HG02973 (cell line): Measurements from ENCODE around the gene CDH19.
"Not testable (repeated sequence)": the region's sequence is repeated elsewhere in the genome, so short reads cannot be mapped to it uniquely, and the experiment has no call there.

Source experiments
- ATAC-seq: cut with Tn5 transposase; IDR thresholded peaks from one replicate; pipeline ENCODE4 v1.9.1; 2021; ENCODE audit warnings: moderate library complexity; ENCODE audit not compliant: unreplicated experiment

The CDH19 gene

DNA sequence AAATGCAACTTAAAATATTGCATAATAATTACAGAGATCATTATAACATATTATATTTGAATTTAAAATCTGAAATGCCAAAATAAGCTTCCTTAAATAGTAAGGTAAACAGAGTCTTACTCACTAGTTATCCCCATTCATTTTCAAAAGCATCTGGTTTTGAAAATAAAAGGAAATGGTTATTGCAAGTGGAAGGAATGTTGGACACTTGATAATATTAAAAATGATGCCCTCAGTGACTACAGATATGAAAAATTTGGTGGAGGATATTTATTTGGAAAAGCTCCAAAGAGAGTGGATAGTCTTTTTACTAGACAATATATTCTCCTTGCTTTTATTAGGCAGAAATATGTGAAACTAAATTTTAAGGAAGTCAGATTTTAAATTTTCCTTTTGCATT is 39.7 kb downstream of the CDH19 start:
- ATAC-seq = no peak

DNA sequence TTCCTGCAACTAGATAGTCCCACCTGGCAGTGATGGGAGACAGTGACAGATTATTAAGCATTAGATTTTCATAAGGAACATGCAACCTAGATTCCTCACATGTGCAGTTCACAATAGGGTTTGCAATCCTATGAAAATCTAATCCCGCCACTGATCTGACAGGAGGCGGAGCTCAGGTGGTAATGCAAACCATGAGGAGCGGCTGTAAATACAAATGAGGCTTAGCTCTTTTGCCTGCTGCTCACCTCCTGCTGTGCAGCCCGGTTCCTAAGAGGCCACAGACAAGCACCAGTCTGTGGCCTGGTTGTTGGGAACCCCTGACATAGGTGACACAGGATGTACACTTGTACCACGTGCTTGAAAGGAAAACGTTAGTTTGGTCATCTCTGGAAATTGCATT is 41.6 kb downstream of the CDH19 start:
- no peak for ATAC-seq

DNA sequence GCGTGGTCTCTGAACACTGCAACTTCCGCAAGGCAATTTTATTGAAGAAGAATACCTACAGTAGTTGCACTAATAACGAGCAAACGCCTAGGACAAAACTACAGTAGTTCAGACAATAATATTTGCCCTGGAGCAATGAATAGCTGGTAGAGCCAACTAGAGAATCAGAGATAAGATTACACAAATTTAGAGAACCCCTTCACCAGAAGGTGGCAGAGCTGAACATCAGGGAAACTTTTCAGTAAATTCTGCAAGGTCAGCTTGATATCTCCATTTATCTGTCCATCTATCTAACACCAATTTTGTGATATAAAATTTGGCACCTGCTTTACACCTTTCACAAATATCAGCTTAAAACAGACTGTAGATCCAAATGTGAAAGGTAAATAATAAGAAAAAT is 43.8 kb downstream of the CDH19 start:
- ATAC-seq = no peak

DNA sequence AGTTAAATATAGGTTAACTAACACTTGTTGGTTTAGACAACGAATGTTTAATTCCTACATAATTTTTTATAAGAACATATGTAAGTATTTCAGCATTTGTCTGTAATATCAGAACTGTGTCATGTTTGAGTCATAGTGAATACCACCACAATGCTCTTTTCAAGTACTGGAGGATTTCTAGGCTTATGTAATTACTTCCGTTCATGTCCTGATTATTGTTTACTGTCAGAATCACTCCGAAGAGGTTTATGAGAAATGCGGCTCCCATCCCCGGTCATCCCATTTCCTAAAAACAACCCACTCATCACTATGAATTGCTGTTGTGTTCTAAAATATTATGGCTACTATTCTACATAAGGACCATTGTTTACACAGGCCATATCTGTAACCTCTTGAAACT is 45.1 kb downstream of the CDH19 start:
- ATAC-seq = no peak

DNA sequence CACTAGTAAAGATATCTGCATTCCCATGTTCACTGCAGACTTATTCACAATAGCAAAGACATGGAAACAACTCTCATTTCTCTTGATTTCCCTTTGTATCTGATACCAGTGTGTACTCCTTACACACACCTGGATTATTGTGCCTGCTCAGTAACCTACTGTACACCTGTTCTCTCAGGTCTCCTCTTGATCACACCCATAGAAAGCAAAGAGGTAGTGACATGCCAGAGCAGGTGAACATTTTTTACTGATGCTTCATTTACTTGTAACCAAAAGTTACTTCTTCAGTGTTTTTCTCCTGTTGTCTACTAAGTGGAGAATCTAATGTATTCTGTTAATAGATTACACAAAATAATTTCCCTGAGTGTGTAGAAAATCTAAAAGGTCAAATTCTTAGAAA is 46.8 kb downstream of the CDH19 start:
- no peak for ATAC-seq

DNA sequence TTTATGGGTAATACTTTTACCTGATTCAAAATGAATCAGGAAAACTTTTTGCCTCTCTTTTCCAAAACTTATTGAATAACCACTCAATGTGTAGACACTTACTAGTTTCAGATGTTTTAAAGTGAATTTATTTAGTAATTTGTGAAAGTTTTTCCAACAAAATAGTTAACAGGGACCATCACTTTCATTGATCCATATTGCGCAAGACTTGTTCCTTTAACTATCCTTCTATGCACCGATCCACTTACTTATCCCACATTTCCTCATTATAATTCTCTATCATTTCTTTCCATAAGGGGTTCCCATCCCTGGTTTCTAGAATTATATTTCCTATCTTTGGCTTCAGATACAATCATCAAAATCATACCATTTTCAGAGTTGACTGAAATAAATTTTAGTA is 48.3 kb downstream of the CDH19 start:
- ATAC-seq = no peak

DNA sequence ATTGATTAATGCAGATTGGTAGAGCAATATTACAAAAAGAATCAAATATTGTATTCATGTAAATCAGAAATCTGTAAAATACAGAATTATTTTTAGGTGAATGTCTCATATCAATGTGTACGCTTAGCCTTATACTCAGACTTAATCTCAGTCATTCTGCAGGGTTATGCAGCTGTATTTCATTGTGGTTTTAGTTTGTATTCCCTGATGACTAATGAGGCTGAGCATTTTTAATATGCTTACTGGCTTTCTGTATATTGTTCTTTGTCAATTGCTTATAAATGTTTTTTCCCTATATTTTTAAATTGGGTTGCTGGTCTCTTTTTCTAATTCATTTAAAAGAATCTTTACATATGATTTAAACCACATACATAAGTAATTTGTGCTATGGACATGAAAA is 50.1 kb downstream of the CDH19 start:
- ATAC-seq = no peak

DNA sequence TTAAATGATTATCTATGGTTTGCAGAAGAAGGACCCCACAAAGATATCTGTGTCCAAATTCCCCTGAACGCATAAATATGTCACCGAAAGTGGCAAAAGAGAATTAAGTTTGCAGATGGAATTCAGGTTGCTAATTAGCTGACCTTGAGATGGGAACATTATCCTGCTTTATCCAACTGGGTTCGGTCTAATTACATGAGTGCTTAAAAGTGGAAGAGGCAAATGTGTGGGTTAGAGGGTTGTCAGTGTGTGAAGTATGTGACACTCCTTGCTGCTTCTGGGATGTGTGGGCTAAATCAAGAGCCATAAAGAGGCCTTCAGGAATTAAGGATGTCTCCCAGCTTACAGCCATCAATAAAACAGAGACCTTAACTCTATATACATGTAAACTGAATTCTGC is 53.5 kb downstream of the CDH19 start:
- no peak for ATAC-seq

DNA sequence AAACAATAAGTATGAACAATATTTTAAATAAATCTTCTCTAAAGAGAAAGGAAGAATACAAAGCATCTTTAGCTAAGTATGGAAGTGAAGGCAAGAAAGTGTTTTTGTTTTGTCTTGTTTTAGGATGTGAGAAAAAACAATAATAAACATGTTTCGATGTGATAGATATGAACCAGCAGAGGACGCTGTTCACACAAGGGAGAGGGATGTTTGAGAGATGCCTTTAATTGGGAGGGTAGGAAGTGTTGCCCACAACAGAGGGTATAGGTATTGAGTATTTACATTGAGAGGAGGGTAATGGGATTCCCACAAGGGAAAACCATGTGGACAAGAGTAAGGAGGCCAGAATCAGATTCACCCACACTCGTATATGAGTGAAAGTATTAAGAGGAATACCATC is 55.1 kb downstream of the CDH19 start:
- ATAC-seq = peak; percentile 52

DNA sequence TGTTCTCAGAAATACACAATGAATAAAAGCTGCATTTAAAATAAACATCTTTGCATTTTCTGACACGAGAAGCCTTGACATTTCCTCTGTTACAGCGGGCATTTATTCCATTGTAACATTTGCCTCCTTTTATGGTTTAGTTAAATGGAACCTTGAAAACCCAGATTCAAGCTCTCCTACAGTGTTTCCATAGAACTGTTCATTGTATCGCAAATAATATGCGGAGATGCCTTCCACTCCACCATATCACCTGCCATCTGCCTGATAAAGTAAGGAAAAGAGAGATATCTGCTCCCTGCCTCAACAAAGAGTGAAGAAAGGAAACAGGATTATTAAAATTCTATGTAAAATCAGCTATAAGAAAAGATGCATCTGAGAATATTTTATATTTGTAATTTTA is 69.8 kb downstream of the CDH19 start:
- no peak for ATAC-seq

DNA sequence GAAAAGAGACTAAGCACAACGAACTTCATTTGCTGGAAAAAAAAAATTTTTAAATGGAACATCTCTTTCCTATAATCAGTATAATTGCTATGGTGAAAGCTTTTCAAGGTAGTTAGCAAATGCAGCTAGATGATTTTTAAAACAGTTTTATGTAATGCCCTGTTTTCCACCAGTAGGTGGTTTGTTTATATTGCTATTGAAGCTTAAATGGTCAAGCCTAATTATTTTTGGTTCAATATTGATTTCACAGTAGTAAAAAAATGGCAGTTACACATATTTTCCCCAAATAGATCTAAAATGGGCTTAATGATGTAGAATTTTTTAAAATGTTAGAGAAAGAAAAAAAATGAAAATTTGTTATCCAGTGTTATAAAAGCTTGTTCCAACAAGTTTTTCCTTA is 70.2 kb downstream of the CDH19 start:
- ATAC-seq = no peak

DNA sequence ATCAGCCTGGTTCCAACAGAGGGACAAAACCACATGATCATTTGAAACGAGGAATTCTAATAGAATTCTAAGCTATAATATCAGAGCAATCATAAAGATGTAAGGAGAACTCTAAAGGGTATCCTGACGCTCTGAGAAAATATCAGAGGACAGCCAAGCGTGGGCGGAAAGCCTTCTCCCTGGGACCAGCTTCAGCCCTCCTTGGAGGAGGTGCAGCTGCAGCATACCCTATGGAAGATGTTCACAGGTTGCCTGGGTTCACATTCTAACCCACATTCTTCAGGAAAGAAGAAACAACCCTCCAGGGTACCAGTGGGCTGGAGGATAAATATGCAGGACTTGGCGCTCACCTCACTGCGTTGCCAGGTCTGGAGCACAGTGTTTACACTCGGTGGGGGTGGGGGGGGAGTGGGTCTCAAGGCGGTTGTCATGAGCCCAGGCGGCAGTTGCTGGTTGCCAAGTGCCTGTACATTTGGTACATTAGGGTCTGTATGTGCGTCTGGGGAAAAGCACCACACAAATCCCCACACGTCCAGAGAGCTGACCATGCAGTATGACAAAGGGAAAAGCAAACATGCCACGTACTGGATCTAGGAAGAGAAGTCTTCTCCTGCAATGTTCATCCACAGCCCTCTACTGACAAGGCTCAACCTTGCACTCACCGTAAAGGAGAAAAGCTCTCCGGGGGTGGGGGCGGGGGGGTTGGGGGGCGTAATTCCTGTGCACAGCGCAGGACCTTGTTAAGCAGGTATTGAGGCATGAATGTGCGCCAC is 80.5 kb downstream of the CDH19 start:
- ATAC-seq = no peak

DNA sequence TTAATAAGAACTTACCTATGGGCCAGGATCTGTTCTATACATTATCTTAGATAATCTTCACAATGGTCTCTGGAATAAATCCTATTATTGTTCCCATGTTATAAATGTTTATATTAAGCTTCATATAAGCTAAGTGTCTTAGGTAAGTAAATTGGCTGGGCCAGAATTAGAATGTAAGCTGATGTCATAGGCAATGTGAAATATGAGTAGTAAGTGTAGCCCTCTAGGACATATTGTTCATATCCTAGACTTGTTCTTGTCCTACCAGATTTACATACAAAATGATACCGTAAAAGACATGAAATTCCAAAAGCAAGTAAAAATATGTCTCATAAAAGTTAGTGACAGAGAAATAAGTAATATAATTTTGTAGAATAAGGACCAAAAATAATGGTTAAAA is 89.9 kb downstream of the CDH19 start:
- ATAC-seq = no peak

DNA sequence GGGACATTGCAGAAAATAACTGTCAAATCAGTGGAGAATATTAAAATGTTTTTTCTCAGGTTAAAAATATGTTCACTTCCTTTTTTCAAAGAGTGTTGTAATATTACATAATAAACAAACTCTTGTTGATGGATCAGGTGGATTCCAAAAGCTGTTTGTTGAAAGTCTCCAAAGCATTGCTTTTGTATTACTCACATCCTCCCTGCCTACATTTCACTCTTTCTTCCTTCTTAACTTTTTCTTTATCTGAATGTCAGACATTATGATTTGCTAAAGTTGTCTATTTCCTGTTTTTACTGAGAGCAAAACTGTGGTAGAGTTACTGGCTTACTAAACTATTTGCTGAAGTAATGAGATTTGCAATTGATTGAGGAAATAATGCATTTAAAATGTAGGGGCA is 92.1 kb downstream of the CDH19 start:
- ATAC-seq = no peak

DNA sequence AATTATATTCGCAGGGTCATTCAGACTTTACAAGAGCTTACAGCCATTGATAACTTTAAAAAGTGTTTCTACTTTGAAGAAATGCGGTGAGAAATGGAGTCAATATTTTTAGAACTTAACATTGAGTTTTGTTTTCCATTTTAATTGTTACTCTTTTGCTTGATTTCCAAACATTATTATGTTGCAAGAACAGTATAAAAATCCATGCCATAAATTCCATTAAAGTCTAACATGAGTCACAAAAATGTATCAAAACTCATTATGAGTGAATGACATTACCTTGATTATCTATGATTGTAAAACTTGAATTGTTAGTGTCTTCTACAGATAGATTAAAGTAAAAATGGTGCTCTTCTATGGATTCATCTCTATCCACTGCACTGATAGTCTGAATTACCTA is 92.6 kb downstream of the CDH19 start:
- ATAC-seq = no peak

DNA sequence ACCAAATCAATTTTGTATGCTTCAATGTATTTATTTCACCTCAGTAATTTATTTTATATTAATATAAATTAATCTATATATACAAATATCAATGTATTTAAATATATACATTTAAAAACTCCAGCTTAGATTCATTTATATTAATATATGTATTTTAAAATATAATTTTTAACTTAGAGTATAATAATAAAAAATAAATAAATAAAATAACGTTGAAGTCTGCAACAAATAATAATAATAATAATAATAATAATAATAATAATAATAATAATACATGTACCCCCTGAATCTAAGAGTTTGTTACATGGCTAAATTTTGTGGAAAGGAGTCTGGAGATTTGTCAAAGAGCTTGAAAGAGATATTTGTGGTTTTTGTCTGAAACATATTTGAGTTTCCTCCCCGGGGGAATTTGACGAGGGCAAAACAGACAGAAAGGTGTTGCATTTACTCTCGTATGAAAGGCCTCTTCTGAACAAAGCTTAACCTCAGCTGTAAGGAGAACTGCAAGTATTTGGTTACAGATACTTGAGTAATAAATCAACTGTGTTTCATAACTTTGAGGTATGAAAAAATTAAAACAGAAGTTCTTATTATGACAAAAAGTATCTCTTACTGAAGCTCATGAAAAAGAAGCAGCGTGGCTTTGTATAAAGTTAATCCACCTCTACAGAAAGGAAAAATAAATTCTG is 93.4 kb downstream of the CDH19 start:
- ATAC-seq = no peak

DNA sequence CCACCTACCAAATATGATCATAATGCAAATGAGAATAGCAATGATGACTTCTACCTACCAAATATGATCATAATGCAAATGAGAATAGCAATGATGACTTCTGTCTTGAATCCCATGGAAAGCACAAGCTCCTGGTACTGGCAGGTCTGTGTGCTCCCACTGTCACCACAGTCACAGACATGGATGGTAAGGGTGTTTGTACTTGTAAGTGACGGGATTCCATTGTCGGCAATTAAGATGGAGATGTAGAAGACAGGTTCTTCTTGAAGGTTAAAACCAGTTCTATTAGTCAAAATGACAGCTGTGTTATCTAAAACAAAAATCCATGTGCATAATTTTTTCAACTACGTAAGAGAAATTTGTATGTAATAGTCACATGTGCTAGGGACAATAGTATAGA is 95.0 kb downstream of the CDH19 start:
- no peak for ATAC-seq

DNA sequence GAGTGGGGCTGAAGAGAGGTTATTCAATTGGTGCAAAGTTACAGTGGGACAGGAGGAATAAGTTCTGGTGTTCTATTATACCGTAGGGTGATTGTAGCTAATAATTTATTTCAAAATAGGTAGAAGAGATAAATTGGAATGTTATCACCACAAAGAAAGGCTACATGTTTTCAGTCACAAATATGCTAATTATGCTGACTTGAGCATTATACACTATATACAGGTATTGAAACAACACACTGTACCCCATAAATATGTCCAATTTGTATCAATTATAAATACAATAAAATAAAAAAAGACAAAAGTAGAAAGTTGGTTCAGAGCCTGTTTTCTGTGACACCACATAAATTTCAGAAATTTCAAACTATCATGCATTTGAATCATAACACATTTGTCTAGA is 97.7 kb downstream of the CDH19 start:
- ATAC-seq = no peak

DNA sequence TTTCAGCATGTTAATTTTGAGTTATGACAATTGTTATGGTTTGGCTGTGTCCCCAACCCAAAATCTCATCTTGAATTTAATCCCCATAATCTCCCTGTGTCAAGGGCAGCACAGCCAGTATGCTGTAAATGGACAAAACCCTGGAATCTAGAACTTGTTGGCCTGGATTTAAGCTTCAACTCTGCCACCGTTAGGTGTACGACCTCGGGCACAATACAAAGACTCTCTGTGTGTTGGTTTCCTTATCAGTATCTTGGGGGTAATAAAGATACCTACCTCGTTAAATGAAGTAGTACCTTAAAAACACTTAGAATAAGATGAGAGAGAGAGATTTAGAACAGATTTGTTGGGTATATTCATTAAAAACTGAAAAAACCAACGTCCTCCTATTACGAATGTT is 106.5 kb downstream of the CDH19 start:
- ATAC-seq = no peak

DNA sequence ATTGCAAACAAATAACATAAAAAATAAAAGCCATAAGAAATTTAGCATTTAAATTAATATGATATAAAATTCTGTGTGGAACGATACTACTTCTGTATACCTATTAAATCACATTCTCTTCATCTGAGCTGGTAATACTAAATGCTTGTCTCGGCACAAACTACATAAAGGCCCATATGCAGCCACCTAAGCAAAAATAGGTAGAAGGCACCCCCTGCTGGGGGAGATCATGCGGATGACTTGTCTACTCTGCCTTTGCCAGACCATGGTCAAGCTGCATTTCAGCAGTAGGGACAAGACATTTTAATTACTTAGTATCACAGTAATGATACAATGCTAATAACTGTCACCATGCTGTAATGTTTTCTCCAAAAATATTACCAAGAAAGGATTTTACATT is 108.0 kb downstream of the CDH19 start:
- ATAC-seq = peak; percentile 94

DNA sequence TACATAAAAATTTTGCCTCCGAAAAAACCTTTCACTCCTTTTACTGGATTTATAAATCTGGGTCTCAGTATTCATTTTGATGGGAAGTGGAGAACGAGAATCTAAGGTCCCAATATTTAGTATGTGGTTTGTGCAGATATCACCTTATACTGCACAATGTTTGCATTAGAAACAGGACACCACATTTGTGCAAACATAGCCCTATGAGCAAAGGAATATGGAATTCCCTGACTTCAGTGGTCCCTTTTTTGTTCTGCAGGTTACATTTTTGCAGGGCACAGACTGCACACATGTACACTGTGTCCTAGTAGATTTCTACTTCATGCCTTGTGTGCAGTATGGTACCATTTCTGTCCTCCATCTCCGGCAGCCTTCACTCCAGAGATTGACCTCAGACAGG is 130.0 kb downstream of the CDH19 start:
- ATAC-seq = no peak

DNA sequence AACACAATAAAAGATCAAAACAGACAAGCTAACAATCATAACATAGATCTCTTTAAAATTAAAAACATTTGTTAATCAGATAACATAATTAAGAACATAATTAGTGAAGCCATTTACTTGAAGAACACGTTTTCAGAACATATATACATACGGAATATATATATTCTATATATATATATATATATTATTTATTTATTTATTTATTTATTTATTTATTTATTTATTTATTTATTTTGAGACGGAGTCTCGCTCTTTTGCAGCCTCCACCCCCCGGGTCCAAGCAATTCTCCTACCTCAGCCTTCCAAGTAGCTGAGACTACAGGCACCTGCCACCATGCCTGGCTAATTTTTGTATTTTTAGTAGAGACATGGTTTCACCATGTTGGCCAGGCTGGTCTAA is 137.7 kb downstream of the CDH19 start:
- not testable (repeated sequence) for ATAC-seq

DNA sequence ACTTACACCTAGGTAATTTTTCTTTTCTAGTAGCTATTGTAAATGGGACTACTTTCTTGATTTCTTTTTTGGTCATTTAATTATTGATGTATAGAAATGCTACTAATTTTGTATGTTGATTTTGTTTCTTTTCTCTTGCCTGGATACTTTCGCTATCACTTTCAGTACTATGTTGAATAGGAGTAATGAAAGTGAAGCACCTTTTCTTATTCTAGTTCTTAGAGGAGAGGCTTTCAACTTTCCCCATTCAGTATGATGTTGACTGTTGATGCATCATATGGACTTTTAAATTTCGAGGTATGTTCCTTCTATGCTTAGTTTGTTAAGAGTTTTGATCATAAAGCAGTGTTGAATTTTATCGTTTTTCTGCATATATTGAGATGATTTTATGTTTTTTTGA is 142.5 kb downstream of the CDH19 start:
- ATAC-seq = peak; percentile 96
